ENCODE data around the gene RGS4. TPM values are rescaled to one million over a fixed set of nuclear protein-coding genes. Genes with fewer than 3 reads are reported as not detected.

RGS4 gene
- total RNA-seq, 1 donor: 538 TPM

GRCh38 chr1:163038928-163039706, 30.0 kb upstream of the RGS4 start:
- no peak overlapping the region for H3K4me3 ChIP-seq (ENCODE audit: low read depth, low read length)
- no peak for DNase-seq (ENCODE audit: low read depth)
- no peak for TF ChIP-seq CTCF (IDR thresholded peaks at IDR 0.05; ENCODE audit: insufficient read depth, low read length)

GRCh38 chr1:163039707-163040093, 29.5 kb upstream of the RGS4 start:
- DNase-seq (ENCODE audit: low read depth): no peak
- H3K4me3 ChIP-seq (ENCODE audit: low read depth, low read length): no peak overlapping the region
- no peak for TF ChIP-seq CTCF (IDR thresholded peaks at IDR 0.05; ENCODE audit: insufficient read depth, low read length)

- H3K4me3 ChIP-seq (ENCODE audit: low read depth, low read length): no peak overlapping the region
- no peak for TF ChIP-seq CTCF (IDR thresholded peaks at IDR 0.05; ENCODE audit: insufficient read depth, low read length)
- peak; percentile 58 for DNase-seq (ENCODE audit: low read depth)
Observed at GRCh38 chr1:163046071-163046470, 23.1 kb upstream of the RGS4 start.

GRCh38 chr1:163047951-163048659, 21.1 kb upstream of the RGS4 start:
- H3K4me3 ChIP-seq (ENCODE audit: low read depth, low read length): no peak overlapping the region
- TF ChIP-seq CTCF (IDR thresholded peaks at IDR 0.05; ENCODE audit: insufficient read depth, low read length): no peak
- DNase-seq (ENCODE audit: low read depth): no peak

- no peak overlapping the region for H3K4me3 ChIP-seq (ENCODE audit: low read depth, low read length)
- no peak for DNase-seq (ENCODE audit: low read depth)
- TF ChIP-seq CTCF (IDR thresholded peaks at IDR 0.05; ENCODE audit: insufficient read depth, low read length): no peak
Observed at GRCh38 chr1:163048869-163049268, 20.3 kb upstream of the RGS4 start.

- no peak for DNase-seq (ENCODE audit: low read depth)
- TF ChIP-seq CTCF (IDR thresholded peaks at IDR 0.05; ENCODE audit: insufficient read depth, low read length): no peak
- H3K4me3 ChIP-seq (ENCODE audit: low read depth, low read length): no peak overlapping the region
Observed at GRCh38 chr1:163049296-163049695, 19.9 kb upstream of the RGS4 start.
